Measurements from ENCODE around the gene EMC10. TPM values are rescaled to one million over a fixed set of nuclear protein-coding genes. Genes with fewer than 3 reads are reported as not detected.
A peak's percentile ranks its signal among the peaks of the same experiment; 100 is the strongest.

The EMC10 gene
- total and polyA plus RNA-seq, 2 donors (not counting 3 experiments of a cell fraction or from before 2014, with no cell fraction given), result 106 to 111 TPM

- TF ChIP-seq MYC (IDR thresholded peaks at IDR 0.05; ENCODE audit: low read depth, low read length) (no peak), GATA2 (IDR thresholded peaks at IDR 0.05; ENCODE audit: insufficient read depth, insufficient read length, low read depth, low read length) (no peak), POLR2AphosphoS5 (IDR thresholded peaks at IDR 0.05; ENCODE audit: insufficient read depth, low read depth, low read length) (no peak), JUN (IDR thresholded peaks at IDR 0.05; ENCODE audit: borderline replicate concordance, insufficient read depth, insufficient read length, low read depth) (no peak), FOS (IDR thresholded peaks at IDR 0.05; ENCODE audit: borderline replicate concordance, insufficient read depth, low read length) (no peak), POLR2A (IDR thresholded peaks at IDR 0.05; ENCODE audit: low read depth, low read length) (no peak), CTCF (IDR thresholded peaks at IDR 0.05; ENCODE audit: extremely low read depth in 1 of 2, insufficient read depth in 1 of 2, low read depth in 1 of 2, low read length in 2 of 2) (no peak), MAX (IDR thresholded peaks at IDR 0.05; ENCODE audit: insufficient read depth, insufficient read length) (no peak), EZH2 (IDR thresholded peaks at IDR 0.05; ENCODE audit: borderline replicate concordance, low read depth, low read length, severe bottlenecking) (no peak)
- no peak overlapping the region for H3K9ac ChIP-seq (replicated peaks; ENCODE audit: extremely low read depth, insufficient read depth, low read length)
- H3K27ac ChIP-seq (ENCODE audit: insufficient read depth, low read depth, low read length), result no peak overlapping the region
- CTCF ChIA-PET, result no interaction called here
- H3K36me3 ChIP-seq (ENCODE audit: control insufficient read depth in 2 of 2, extremely low read depth in 1 of 2, insufficient read depth in 2 of 2, low read length in 2 of 2), result peaks cover 0 to 32% of the 10 kb centered on the region in 2 experiments
- H3K27me3 ChIP-seq (ENCODE audit: control insufficient read depth in 2 of 2, insufficient read depth in 2 of 2, low read length in 2 of 2), result peaks cover 0 to 4% of the 10 kb centered on the region in 2 experiments
- intact Hi-C loops (cut with micrococcal nuclease) (no loop called here), dilution Hi-C loops (cut with MboI; ENCODE audit: extremely low pct_ligation_motif_present, low sequenced_read_pairs) (no loop called here)
- no peak overlapping the region for H2AFZ ChIP-seq (ENCODE audit: low read depth, low read length)
- POLR2A ChIA-PET, result no interaction called here
- no peak for FAIRE-seq
- no peaks in the 10 kb centered on the region for H3K4me1 ChIP-seq (ENCODE audit: control insufficient read depth, extremely low read depth, insufficient read depth, low read length)
- BruUV-seq (replicated peaks), result TSS peak; percentile 39
- no peaks in the 10 kb centered on the region for H3K9me3 ChIP-seq (replicated peaks; ENCODE audit: control insufficient read depth, insufficient read depth, low read length)
- H3K9me1 ChIP-seq (replicated peaks; ENCODE audit: control insufficient read depth, extremely low read depth, insufficient read depth, low read length), result no peaks in the 10 kb centered on the region
- no peak overlapping the region for H3K4me2 ChIP-seq (ENCODE audit: insufficient read depth, low read length)
- no peak overlapping the region for H3K4me3 ChIP-seq (replicated peaks in 1 of 3; ENCODE audit: insufficient read depth in 1 of 3, low read depth in 1 of 3, low read length in 3 of 3)
- H3K79me2 ChIP-seq (ENCODE audit: control insufficient read depth, insufficient read depth, low read length), result no peaks in the 10 kb centered on the region
- no peak for DNase-seq (ENCODE audit: low read depth, low spot score)
- no peaks in the 10 kb centered on the region for H4K20me1 ChIP-seq (replicated peaks; ENCODE audit: control insufficient read depth, extremely low read depth, insufficient read depth, low read length)
Observed at GRCh38 chr19:50482916-50483315, 6.6 kb downstream of the EMC10 start.
